ENCODE results near the gene ADGRV1.

Gene ADGRV1

DNA sequence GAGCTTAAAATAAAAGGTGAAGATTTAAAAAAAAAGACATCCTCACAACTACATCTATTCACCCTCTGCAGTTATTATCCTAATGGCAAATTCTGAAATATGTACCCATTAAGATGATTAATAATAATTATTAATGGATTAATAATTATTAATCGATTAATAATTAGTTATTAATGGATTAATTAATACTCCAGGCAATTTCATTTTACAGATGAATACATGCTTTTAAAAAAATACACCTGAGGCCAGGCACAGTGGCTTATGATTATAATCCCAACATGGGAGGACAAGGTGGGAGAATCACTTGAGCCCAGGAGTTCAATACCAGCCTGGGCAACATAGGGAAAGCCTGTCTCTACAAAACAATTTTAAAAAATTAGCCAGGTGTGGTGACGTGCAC, 642.1 kb downstream of the ADGRV1 start:
- no peak for DNase-seq (ENCODE audit: low read depth in 2 of 2)

DNA sequence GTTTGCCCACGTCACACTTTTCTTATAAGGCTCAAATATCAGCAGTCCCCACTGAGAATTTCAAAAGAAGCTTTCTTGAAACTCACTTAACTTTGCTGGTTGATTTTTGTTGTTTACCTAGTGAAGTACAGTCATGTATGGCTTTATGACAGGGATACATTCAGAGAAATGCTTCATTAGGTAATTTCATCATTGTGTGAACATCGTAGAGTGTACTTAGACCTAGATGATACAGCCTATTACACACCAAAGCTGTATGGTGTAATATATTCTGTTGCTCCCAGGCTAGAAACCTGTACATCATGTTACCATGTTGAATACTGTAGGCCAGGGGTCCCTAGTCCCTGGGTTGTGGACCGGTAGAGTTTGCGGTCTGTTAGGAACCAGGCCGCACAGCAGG, 647.5 kb downstream of the ADGRV1 start:
- no peak for DNase-seq (ENCODE audit: low read depth in 2 of 2)

DNA sequence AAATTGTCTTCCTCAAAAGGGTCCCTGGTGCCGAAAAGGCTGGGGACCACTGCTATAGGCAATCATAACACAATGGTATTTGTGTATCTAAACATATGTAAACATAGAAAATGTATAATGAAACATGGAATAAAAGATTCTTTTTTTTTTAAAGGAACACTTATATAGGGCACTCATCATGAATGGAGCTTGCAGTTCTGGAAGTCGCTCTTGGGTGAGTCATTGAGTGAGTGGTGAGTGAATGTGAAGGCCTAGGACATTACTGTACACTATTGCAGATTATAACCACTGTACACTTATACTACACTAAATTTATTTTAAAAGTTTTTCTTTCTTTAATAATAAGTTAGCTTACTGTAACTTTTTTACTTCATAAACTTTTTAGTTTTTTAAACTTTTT, 648.1 kb downstream of the ADGRV1 start:
- DNase-seq (ENCODE audit: low read depth in 2 of 2): no peak

DNA sequence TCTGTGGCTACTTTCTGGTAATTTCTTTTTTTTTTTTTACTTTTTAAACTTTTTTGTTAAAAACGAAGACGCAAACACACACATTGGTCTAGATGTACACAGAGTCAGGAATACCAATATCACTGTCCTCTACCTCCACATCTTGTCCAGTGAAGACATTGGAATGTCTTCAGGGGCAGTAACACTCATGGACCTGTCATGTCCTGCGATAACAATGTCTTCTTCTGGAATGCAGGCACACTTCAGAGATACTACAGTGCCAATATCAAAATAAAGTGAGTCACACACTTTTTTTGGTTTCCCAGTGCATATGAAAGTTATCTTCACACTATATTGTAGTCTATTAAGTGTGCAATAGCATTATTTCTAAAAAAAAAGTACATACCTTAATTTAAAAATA, 648.7 kb downstream of the ADGRV1 start:
- no peak for DNase-seq (ENCODE audit: low read depth in 2 of 2)

DNA sequence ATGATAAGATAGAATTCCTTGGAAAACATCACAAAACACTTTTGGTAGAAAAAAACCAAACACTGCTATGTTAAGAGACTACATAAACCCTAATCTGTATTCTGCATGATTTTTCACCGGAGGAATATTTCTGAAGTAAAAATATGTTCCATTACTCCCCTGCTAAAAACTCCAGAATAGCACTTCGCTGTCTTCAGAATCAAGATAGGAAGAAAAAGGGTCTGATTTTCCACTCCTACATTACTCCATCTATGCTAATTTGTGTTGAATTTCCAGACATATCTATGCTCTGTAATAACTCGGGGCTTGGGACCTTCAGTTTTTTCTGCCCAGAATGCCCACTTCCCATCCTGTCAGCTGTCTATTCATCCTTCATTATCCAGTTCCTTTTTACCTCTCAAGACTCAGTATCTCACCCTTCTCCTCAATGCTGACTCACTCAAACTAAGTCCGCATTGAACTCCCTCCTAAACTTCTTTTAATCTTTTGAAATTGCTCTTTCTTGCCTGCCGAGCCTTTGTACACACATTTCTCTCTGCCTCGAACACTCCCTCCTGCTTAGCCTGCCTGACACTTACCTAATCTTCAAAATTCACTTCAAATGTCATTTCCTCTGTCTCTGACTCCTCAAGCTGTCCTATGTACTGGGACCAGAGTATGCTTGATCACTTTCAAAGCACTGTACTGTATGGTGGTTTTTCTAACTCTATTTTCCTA, 653.6 kb downstream of the ADGRV1 start:
- DNase-seq (ENCODE audit: low read depth in 2 of 2): no peak

DNA sequence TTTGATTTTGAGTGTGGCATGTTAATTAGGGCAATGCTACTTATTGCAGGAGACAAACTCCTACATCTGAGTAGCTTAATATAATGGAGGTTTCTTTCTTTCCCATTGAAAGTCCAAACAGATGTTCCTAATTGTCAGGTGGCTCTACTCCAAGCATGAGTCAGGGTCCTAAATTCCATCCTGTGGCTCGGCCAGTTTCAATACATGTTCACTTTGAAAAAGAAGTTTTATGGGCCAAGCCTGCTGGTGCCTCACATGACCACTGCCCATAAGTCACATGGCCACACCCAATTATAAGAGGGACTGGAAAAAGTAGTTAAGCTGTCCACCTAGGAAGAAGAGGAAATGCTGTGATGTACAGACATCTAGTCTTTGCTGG, 654.1 kb downstream of the ADGRV1 start:
- DNase-seq (ENCODE audit: low read depth in 2 of 2): no peak
